Astrocyte (in vitro differentiated cells and primary cell): ENCODE results near the gene TMBIM1. TPM values are rescaled to one million over a fixed set of nuclear protein-coding genes. Genes with fewer than 3 reads are reported as not detected.

Experiments
- DNase-seq: peaks from one replicate; pipeline ENCODE4 v3.0.0-alpha.2; 2010; ENCODE audit warnings: low read depth
- FAIRE-seq: peaks from 2 replicates; lab custom pipeline; 2011; peaks lifted over from hg19 to GRCh38; lab: Jason Lieb, UNC
- H2AFZ ChIP-seq: 2 replicates; pipeline ENCODE4 v1.6.0; 2012; ENCODE audit warnings: low read depth, low read length, inconsistent platforms
- H3K27ac ChIP-seq: 2 replicates; pipeline ENCODE4 v1.5.1; 2011; ENCODE audit warnings: low read depth, low read length, inconsistent platforms
- H3K27me3 ChIP-seq: 2 replicates; pipeline ENCODE4 v1.6.0; 2011; ENCODE audit warnings: low read length, inconsistent platforms; ENCODE audit not compliant: insufficient read depth
- H3K36me3 ChIP-seq: 2 replicates; pipeline ENCODE4 v1.5.1; 2011; ENCODE audit warnings: low read length, inconsistent platforms; ENCODE audit not compliant: insufficient read depth
- H3K4me1 ChIP-seq: 2 replicates; pipeline ENCODE4 v1.5.1; 2011; ENCODE audit warnings: low read length, inconsistent platforms; ENCODE audit not compliant: insufficient read depth
- H3K4me2 ChIP-seq: 2 replicates; pipeline ENCODE4 v1.6.0; 2012; ENCODE audit warnings: low read length, inconsistent platforms
- H3K4me3 ChIP-seq: 2 replicates; pipeline ENCODE4 v1.5.1; 2011; ENCODE audit warnings: low read depth, mild to moderate bottlenecking, low read length, inconsistent platforms; ENCODE audit not compliant: insufficient read depth
- H3K79me2 ChIP-seq: 2 replicates; pipeline ENCODE4 v1.6.0; 2012; ENCODE audit warnings: mild to moderate bottlenecking, low read length, inconsistent platforms; ENCODE audit not compliant: insufficient read depth
- H3K9ac ChIP-seq: 2 replicates; pipeline ENCODE4 v1.6.0; 2012; ENCODE audit warnings: mild to moderate bottlenecking, low read length, inconsistent platforms
- H3K9me3 ChIP-seq: 2 replicates; pipeline ENCODE4 v1.5.1; 2012; ENCODE audit warnings: low read depth, mild to moderate bottlenecking, low read length, inconsistent platforms; ENCODE audit not compliant: insufficient read depth
- H4K20me1 ChIP-seq: 2 replicates; pipeline ENCODE4 v1.6.0; 2012; ENCODE audit warnings: low read length, inconsistent platforms; ENCODE audit not compliant: insufficient read depth
- H3K27ac Mint-ChIP-seq: one replicate; pipeline ENCODE4 v1.8.0; 2021; ENCODE audit warnings: mild to moderate bottlenecking, mixed read lengths; ENCODE audit not compliant: unreplicated experiment
- H3K27me3 Mint-ChIP-seq: one replicate; pipeline ENCODE4 v1.8.0; 2021; ENCODE audit warnings: low read depth, mixed read lengths; ENCODE audit not compliant: unreplicated experiment
- H3K36me3 Mint-ChIP-seq: one replicate; pipeline ENCODE4 v1.8.0; 2021; ENCODE audit warnings: low read depth, mixed read lengths; ENCODE audit not compliant: unreplicated experiment
- H3K4me1 Mint-ChIP-seq: one replicate; pipeline ENCODE4 v1.8.0; 2021; ENCODE audit warnings: low read depth, mixed read lengths; ENCODE audit not compliant: unreplicated experiment
- H3K4me3 Mint-ChIP-seq: one replicate; pipeline ENCODE4 v1.8.0; 2021; ENCODE audit warnings: mild to moderate bottlenecking, moderate library complexity, mixed read lengths; ENCODE audit not compliant: unreplicated experiment
- H3K9me3 Mint-ChIP-seq: one replicate; pipeline ENCODE4 v1.8.0; 2021; ENCODE audit warnings: mild to moderate bottlenecking, mixed read lengths; ENCODE audit not compliant: unreplicated experiment
- CTCF ChIP-seq: IDR thresholded peaks from 2 replicates; pipeline ENCODE4 v1.5.1; 2011; ENCODE audit warnings: low read depth, mild to moderate bottlenecking, inconsistent platforms, low read length, moderate library complexity; ENCODE audit not compliant: insufficient read depth
- EZH2 ChIP-seq: IDR thresholded peaks from 2 replicates; pipeline ENCODE4 v1.6.1; 2012; ENCODE audit warnings: mild to moderate bottlenecking, low read length, inconsistent platforms; ENCODE audit not compliant: insufficient read depth
- total RNA-seq: library from RNA; stranded (reverse); gene quantifications from 2 replicates; pipeline ENCODE4 v1.2.1, GENCODE V29; 2021

Gene TMBIM1
- total RNA-seq, 1 donor from 2014 or later: 37.2 TPM

GRCh38 chr2:218306184-218306920 lies 14.0 kb upstream of the TMBIM1 start:
- no peak overlapping the region for H3K27ac ChIP-seq
- no peaks in the 10 kb centered on the region for H3K4me1 ChIP-seq
- no peak overlapping the region for H2AFZ ChIP-seq
- no peak overlapping the region for H3K4me3 ChIP-seq
- no peaks in the 10 kb centered on the region for H3K9me3 ChIP-seq
- H3K27me3 ChIP-seq: no peaks in the 10 kb centered on the region
- peaks cover 5% of the 10 kb centered on the region for H3K9me3 Mint-ChIP-seq
- H3K36me3 ChIP-seq: no peaks in the 10 kb centered on the region
- H3K36me3 Mint-ChIP-seq: no peaks in the 10 kb centered on the region
- no peak overlapping the region for H3K27ac Mint-ChIP-seq
- FAIRE-seq (no peak), DNase-seq (no peak)
- no peaks in the 10 kb centered on the region for H4K20me1 ChIP-seq
- H3K4me1 Mint-ChIP-seq: peaks cover 2% of the 10 kb centered on the region
- H3K9ac ChIP-seq: no peak overlapping the region
- no peak overlapping the region for H3K4me2 ChIP-seq
- H3K79me2 ChIP-seq: no peaks in the 10 kb centered on the region
- peaks cover 11% of the 10 kb centered on the region for H3K27me3 Mint-ChIP-seq
- H3K4me3 Mint-ChIP-seq: no peak overlapping the region
- TF ChIP-seq EZH2 (no peak), CTCF (no peak)

GRCh38 chr2:218305383-218305782 lies 13.1 kb upstream of the TMBIM1 start:
- H3K27ac ChIP-seq: no peak overlapping the region
- no peaks in the 10 kb centered on the region for H3K79me2 ChIP-seq
- H3K27me3 ChIP-seq: no peaks in the 10 kb centered on the region
- no peak overlapping the region for H2AFZ ChIP-seq
- no peaks in the 10 kb centered on the region for H3K36me3 ChIP-seq
- no peak overlapping the region for H3K4me2 ChIP-seq
- H4K20me1 ChIP-seq: no peaks in the 10 kb centered on the region
- H3K36me3 Mint-ChIP-seq: no peaks in the 10 kb centered on the region
- no peak overlapping the region for H3K9ac ChIP-seq
- DNase-seq: no peak
- H3K4me1 Mint-ChIP-seq: no peaks in the 10 kb centered on the region
- no peak for TF ChIP-seq CTCF
- TF ChIP-seq EZH2: no peak
- H3K4me3 Mint-ChIP-seq: no peak overlapping the region
- H3K4me1 ChIP-seq: no peaks in the 10 kb centered on the region
- peaks cover 5% of the 10 kb centered on the region for H3K9me3 Mint-ChIP-seq
- H3K27me3 Mint-ChIP-seq: peaks cover 11% of the 10 kb centered on the region
- no peak overlapping the region for H3K27ac Mint-ChIP-seq
- no peaks in the 10 kb centered on the region for H3K9me3 ChIP-seq
- no peak for FAIRE-seq
- no peak overlapping the region for H3K4me3 ChIP-seq

DNA sequence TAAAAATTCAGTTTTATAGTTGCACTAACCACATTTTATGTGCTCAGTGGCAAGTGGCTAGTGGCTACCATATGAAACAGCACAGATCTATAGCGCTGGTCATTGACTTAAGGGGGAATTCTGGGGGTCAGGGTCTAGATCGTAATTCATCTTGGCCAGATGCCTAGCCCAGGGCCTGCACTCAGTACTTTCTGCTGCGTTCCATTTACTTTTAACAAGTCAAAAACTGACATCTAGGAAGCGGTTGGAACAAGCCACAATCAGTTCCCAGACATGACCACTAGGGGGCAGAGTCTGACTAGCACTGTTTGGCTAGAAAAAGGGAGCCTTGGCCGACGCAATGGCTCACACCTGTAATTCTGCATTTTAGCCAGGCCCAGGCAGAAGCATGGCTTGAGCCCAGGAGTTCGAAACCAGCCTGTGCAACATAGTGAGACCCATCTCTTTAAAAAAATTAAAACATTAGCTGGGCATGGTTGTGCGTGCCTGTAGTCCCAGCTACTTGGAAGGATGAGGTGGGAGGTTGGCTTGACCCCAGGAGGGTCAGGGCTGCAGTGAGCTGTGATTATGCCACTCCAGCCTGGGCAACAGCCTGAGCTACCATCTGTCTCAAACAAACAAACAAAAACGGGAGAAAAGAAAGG lies 9.0 kb upstream of the TMBIM1 start:
- H3K4me1 Mint-ChIP-seq: no peaks in the 10 kb centered on the region

More for the DNA sequence above, 9.0 kb upstream of the TMBIM1 start:
- no peaks in the 10 kb centered on the region for H3K27me3 ChIP-seq
- Mint-ChIP-seq H3K27me3 (peaks cover 8% of the 10 kb centered on the region), H3K9me3 (peaks cover 2% of the 10 kb centered on the region), H3K36me3 (no peaks in the 10 kb centered on the region), H3K4me3 (no peak overlapping the region), H3K27ac (no peak overlapping the region)
- TF ChIP-seq CTCF (peak; percentile 96), EZH2 (no peak)
- H3K9ac ChIP-seq: no peak overlapping the region
- no peak overlapping the region for H3K4me2 ChIP-seq
- no peaks in the 10 kb centered on the region for H3K9me3 ChIP-seq
- no peak overlapping the region for H3K4me3 ChIP-seq
- no peaks in the 10 kb centered on the region for H3K79me2 ChIP-seq
- H3K36me3 ChIP-seq: no peaks in the 10 kb centered on the region
- DNase-seq: peak; percentile 54
- no peak overlapping the region for H3K27ac ChIP-seq
- H3K4me1 ChIP-seq: peaks cover 4% of the 10 kb centered on the region
- FAIRE-seq: peak; percentile 59
- H2AFZ ChIP-seq: peak overlapping the region; percentile 28
- H4K20me1 ChIP-seq: no peaks in the 10 kb centered on the region
